ENCODE measurements around the gene CEP128.

CEP128 gene

GRCh38 chr14:80780500-80780899 is 161.0 kb downstream of the CEP128 start:
- Histone ChIP-seq H3K4me3 (ENCODE audit: low read depth, low read length) (no peak overlapping the region), H3K27me3 (ENCODE audit: insufficient read depth, low read length) (no peaks in the 10 kb centered on the region), H2AFZ (ENCODE audit: low read length, unreplicated experiment) (no peak overlapping the region), H3K4me1 (ENCODE audit: control insufficient read depth, insufficient read depth, low read length, unreplicated experiment) (no peaks in the 10 kb centered on the region), H3K36me3 (ENCODE audit: insufficient read depth, low read length) (no peaks in the 10 kb centered on the region), H3K27ac (ENCODE audit: low read depth, low read length) (no peak overlapping the region), H3K79me2 (ENCODE audit: control insufficient read depth, insufficient read depth, low read length, unreplicated experiment) (no peaks in the 10 kb centered on the region)

GRCh38 chr14:80776657-80777056 is 164.9 kb downstream of the CEP128 start:
- no peaks in the 10 kb centered on the region for H3K79me2 ChIP-seq (ENCODE audit: control insufficient read depth, insufficient read depth, low read length, unreplicated experiment)
- H3K4me1 ChIP-seq (ENCODE audit: control insufficient read depth, insufficient read depth, low read length, unreplicated experiment): no peaks in the 10 kb centered on the region
- no peaks in the 10 kb centered on the region for H3K36me3 ChIP-seq (ENCODE audit: insufficient read depth, low read length)
- H3K27ac ChIP-seq (ENCODE audit: low read depth, low read length): no peak overlapping the region
- no peaks in the 10 kb centered on the region for H3K27me3 ChIP-seq (ENCODE audit: insufficient read depth, low read length)
- H2AFZ ChIP-seq (ENCODE audit: low read length, unreplicated experiment): no peak overlapping the region
- H3K4me3 ChIP-seq (ENCODE audit: low read depth, low read length): no peak overlapping the region

- Histone ChIP-seq H3K4me1 (ENCODE audit: control insufficient read depth, insufficient read depth, low read length, unreplicated experiment) (peaks cover under 1% of the 10 kb centered on the region), H3K27ac (ENCODE audit: low read depth, low read length) (no peak overlapping the region), H3K27me3 (ENCODE audit: insufficient read depth, low read length) (no peaks in the 10 kb centered on the region), H3K4me3 (ENCODE audit: low read depth, low read length) (no peak overlapping the region), H3K79me2 (ENCODE audit: control insufficient read depth, insufficient read depth, low read length, unreplicated experiment) (no peaks in the 10 kb centered on the region), H2AFZ (ENCODE audit: low read length, unreplicated experiment) (no peak overlapping the region), H3K36me3 (ENCODE audit: insufficient read depth, low read length) (no peaks in the 10 kb centered on the region)
Measured at GRCh38 chr14:80776186-80776585, 165.4 kb downstream of the CEP128 start.

GRCh38 chr14:80772504-80772903 is 169.0 kb downstream of the CEP128 start:
- Histone ChIP-seq H3K4me3 (ENCODE audit: low read depth, low read length) (no peak overlapping the region), H3K27me3 (ENCODE audit: insufficient read depth, low read length) (no peaks in the 10 kb centered on the region), H3K36me3 (ENCODE audit: insufficient read depth, low read length) (0 out of 2 replicates have a peak, but pooled peaks cover 4% of the 10 kb centered on the region), H2AFZ (ENCODE audit: low read length, unreplicated experiment) (no peak overlapping the region), H3K4me1 (ENCODE audit: control insufficient read depth, insufficient read depth, low read length, unreplicated experiment) (peaks cover 14% of the 10 kb centered on the region), H3K79me2 (ENCODE audit: control insufficient read depth, insufficient read depth, low read length, unreplicated experiment) (no peaks in the 10 kb centered on the region), H3K27ac (ENCODE audit: low read depth, low read length) (no peak overlapping the region)

GRCh38 chr14:80771201-80771600 is 170.3 kb downstream of the CEP128 start:
- Histone ChIP-seq H3K4me3 (ENCODE audit: low read depth, low read length) (no peak overlapping the region), H3K27ac (ENCODE audit: low read depth, low read length) (no peak overlapping the region), H3K4me1 (ENCODE audit: control insufficient read depth, insufficient read depth, low read length, unreplicated experiment) (peaks cover 14% of the 10 kb centered on the region), H3K79me2 (ENCODE audit: control insufficient read depth, insufficient read depth, low read length, unreplicated experiment) (no peaks in the 10 kb centered on the region), H3K27me3 (ENCODE audit: insufficient read depth, low read length) (no peaks in the 10 kb centered on the region), H3K36me3 (ENCODE audit: insufficient read depth, low read length) (0 out of 2 replicates have a peak, but pooled peaks cover 4% of the 10 kb centered on the region), H2AFZ (ENCODE audit: low read length, unreplicated experiment) (no peak overlapping the region)

DNA sequence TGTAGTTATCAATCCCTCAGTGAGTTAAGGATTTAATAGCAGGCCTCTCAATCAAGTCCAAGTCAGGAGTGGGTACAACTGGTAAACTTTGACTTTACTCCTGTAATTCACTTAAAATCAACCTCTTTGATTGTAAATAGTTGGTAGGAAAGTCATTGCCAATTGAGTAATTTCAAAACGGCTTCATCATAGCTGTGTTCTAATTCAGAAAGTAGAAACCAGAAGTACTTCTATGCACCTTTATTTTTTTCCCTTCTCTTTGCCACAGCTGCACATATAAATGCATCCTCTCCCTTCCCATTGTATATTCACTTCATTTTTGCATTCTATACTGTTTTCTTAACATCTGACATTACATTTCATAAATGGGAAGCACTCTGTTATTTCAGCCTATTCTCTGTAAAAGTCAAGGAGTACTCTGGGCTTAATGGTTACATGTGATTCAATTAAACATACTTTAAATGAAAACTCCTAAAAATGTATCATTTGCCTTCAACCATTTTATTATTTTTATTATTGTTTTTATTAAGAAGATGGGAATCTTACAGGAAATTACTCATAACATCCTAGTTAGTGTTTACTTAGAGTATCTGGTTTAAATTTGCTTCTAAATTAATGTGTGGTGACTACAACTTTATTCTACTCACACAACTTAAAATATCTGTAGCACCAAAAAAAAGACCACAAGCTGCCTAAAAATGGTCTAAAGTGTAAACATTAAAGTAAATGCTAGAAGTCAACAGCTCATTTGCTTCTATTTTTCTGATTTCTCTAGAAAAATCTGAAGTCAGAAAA is 171.2 kb downstream of the CEP128 start:
- Histone ChIP-seq H3K27ac (ENCODE audit: low read depth, low read length) (no peak overlapping the region), H2AFZ (ENCODE audit: low read length, unreplicated experiment) (no peak overlapping the region), H3K27me3 (ENCODE audit: insufficient read depth, low read length) (no peaks in the 10 kb centered on the region), H3K36me3 (ENCODE audit: insufficient read depth, low read length) (0 out of 2 replicates have a peak, but pooled peaks cover 4% of the 10 kb centered on the region), H3K4me1 (ENCODE audit: control insufficient read depth, insufficient read depth, low read length, unreplicated experiment) (peaks cover 14% of the 10 kb centered on the region), H3K4me3 (ENCODE audit: low read depth, low read length) (no peak overlapping the region; the same call in 1 of the 2 replicates), H3K79me2 (ENCODE audit: control insufficient read depth, insufficient read depth, low read length, unreplicated experiment) (no peaks in the 10 kb centered on the region)

- Histone ChIP-seq H3K27ac (ENCODE audit: low read depth, low read length) (no peak overlapping the region), H3K4me1 (ENCODE audit: control insufficient read depth, insufficient read depth, low read length, unreplicated experiment) (peaks cover 14% of the 10 kb centered on the region), H3K79me2 (ENCODE audit: control insufficient read depth, insufficient read depth, low read length, unreplicated experiment) (no peaks in the 10 kb centered on the region), H3K4me3 (ENCODE audit: low read depth, low read length) (no peak overlapping the region), H3K27me3 (ENCODE audit: insufficient read depth, low read length) (no peaks in the 10 kb centered on the region), H2AFZ (ENCODE audit: low read length, unreplicated experiment) (no peak overlapping the region), H3K36me3 (ENCODE audit: insufficient read depth, low read length) (0 out of 2 replicates have a peak, but pooled peaks cover 4% of the 10 kb centered on the region)
Measured at GRCh38 chr14:80768646-80769045, 172.9 kb downstream of the CEP128 start.

DNA sequence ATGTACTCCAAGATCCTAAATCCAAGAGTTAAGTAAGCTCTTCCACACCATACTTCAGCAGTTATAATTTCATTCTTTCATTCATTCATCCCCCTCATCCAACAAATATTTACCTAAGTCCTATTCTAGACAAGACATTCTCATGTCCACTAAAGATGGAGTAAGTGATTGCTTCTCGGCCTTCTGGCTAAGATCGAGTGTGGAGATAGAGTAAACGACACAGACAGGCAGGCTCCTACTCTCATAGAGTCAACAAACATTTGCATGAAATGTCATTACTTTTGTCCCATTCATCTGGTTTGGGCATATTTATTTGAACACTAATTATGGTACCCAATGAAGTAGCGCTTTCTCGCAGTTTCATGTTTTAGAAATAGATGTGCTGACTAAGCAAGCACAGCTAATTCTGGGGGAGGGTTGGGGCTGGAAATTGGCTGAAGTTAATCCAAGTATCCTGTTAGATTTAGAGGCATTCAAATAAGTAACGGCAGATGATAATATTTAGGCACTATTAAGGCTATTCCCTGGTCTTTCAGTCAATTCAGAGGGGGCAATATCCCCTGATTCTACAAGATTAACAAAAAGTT is 176.5 kb downstream of the CEP128 start:
- no peak overlapping the region for H3K27ac ChIP-seq (ENCODE audit: low read depth, low read length)
- H3K36me3 ChIP-seq (ENCODE audit: insufficient read depth, low read length): 0 out of 2 replicates have a peak, but pooled peaks cover 4% of the 10 kb centered on the region
- H2AFZ ChIP-seq (ENCODE audit: low read length, unreplicated experiment): no peak overlapping the region
- no peaks in the 10 kb centered on the region for H3K79me2 ChIP-seq (ENCODE audit: control insufficient read depth, insufficient read depth, low read length, unreplicated experiment)
- peaks cover 2% of the 10 kb centered on the region for H3K4me1 ChIP-seq (ENCODE audit: control insufficient read depth, insufficient read depth, low read length, unreplicated experiment)
- no peak overlapping the region for H3K4me3 ChIP-seq (ENCODE audit: low read depth, low read length)
- H3K27me3 ChIP-seq (ENCODE audit: insufficient read depth, low read length): no peaks in the 10 kb centered on the region

DNA sequence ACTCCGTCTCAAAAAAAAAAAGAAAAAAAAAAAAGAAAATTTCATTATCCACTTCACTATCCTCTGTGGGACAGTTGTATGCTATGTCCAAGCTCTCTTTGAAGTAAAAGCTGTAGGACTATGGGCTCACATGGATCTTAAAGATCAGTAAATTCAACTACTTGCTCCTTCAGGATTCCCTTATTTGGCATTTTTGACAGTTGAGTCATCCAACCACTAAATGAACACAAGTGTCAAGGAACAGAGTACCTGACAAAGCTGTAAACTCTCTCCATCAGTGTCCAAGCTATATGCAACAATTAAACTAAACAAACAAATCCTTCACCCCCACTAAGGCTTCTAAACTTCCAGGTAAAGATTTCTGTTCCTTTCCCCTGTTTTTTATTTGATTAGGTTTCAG is 177.0 kb downstream of the CEP128 start:
- H3K36me3 ChIP-seq (ENCODE audit: insufficient read depth, low read length): no peaks in the 10 kb centered on the region
- no peak overlapping the region for H3K4me3 ChIP-seq (ENCODE audit: low read depth, low read length)
- no peaks in the 10 kb centered on the region for H3K4me1 ChIP-seq (ENCODE audit: control insufficient read depth, insufficient read depth, low read length, unreplicated experiment)
- no peak overlapping the region for H2AFZ ChIP-seq (ENCODE audit: low read length, unreplicated experiment)
- H3K79me2 ChIP-seq (ENCODE audit: control insufficient read depth, insufficient read depth, low read length, unreplicated experiment): no peaks in the 10 kb centered on the region
- H3K27me3 ChIP-seq (ENCODE audit: insufficient read depth, low read length): no peaks in the 10 kb centered on the region
- no peak overlapping the region for H3K27ac ChIP-seq (ENCODE audit: low read depth, low read length)

GRCh38 chr14:80762641-80763228 is 178.8 kb downstream of the CEP128 start:
- Histone ChIP-seq H3K27me3 (ENCODE audit: insufficient read depth, low read length) (no peaks in the 10 kb centered on the region), H3K79me2 (ENCODE audit: control insufficient read depth, insufficient read depth, low read length, unreplicated experiment) (no peaks in the 10 kb centered on the region), H2AFZ (ENCODE audit: low read length, unreplicated experiment) (no peak overlapping the region), H3K4me3 (ENCODE audit: low read depth, low read length) (no peak overlapping the region), H3K4me1 (ENCODE audit: control insufficient read depth, insufficient read depth, low read length, unreplicated experiment) (no peaks in the 10 kb centered on the region), H3K27ac (ENCODE audit: low read depth, low read length) (no peak overlapping the region), H3K36me3 (ENCODE audit: insufficient read depth, low read length) (no peaks in the 10 kb centered on the region)
